HepG2 (cell line): ENCODE data around the gene HCAR1. TPM values are rescaled to one million over a fixed set of nuclear protein-coding genes. Genes with fewer than 3 reads are reported as not detected.

ENCODE experiments used
- AHR ChIP-seq: IDR thresholded peaks from 2 replicates; pipeline ENCODE4 v1.6.1; 2018; ENCODE audit warnings: missing genetic modification reagents, missing compliant biosample characterization
- ATAD3A ChIP-seq: sonication (generic); formaldehyde crosslinking; IDR thresholded peaks from 2 replicates; pipeline ENCODE4 v1.4.0; 2020; ENCODE audit warnings: missing genetic modification reagents
- ATRX ChIP-seq: sonication (generic); formaldehyde crosslinking; IDR thresholded peaks from 2 replicates; pipeline ENCODE4 v1.4.0; 2020; ENCODE audit warnings: missing genetic modification reagents, borderline replicate concordance
- CHD2 ChIP-seq: IDR thresholded peaks from 2 replicates; pipeline ENCODE4 v1.6.1; 2011; ENCODE audit warnings: low read depth, low read length, improper control_type of control experiment
- MBNL3 ChIP-seq: fragments of 250-450 bp; sonication (Bioruptor Pico); conservative IDR thresholded peaks from 2 replicates; pipeline ENCODE4 v1.8.0; 2022; ENCODE audit warnings: mild to moderate bottlenecking, inconsistent platforms
- MIER2 ChIP-seq: IDR thresholded peaks from 2 replicates; pipeline ENCODE4 v1.6.1; 2016; ENCODE audit warnings: missing biosample characterization, missing genetic modification reagents
- NBN ChIP-seq: fragments of 450-650 bp; conservative IDR thresholded peaks from 2 replicates; pipeline ENCODE4 v1.6.1; 2017
- RARA ChIP-seq: IDR thresholded peaks from 2 replicates; pipeline ENCODE4 v1.6.1; 2016; ENCODE audit warnings: missing genetic modification reagents, missing compliant biosample characterization
- RERE ChIP-seq: IDR thresholded peaks from 2 replicates; pipeline ENCODE4 v1.6.1; 2016; ENCODE audit warnings: low read depth, missing genetic modification reagents, missing compliant biosample characterization
- REXO4 ChIP-seq: sonication (generic); formaldehyde crosslinking; IDR thresholded peaks from 2 replicates; pipeline ENCODE4 v1.8.0; 2022; ENCODE audit warnings: missing genetic modification reagents, mild to moderate bottlenecking, borderline replicate concordance
- SAFB2 ChIP-seq: sonication (generic); formaldehyde crosslinking; IDR thresholded peaks from 2 replicates; pipeline ENCODE4 v1.5.1; 2020; ENCODE audit warnings: missing genetic modification reagents, low read depth, mild to moderate bottlenecking, borderline replicate concordance
- SMAD3 ChIP-seq: sonication (generic); formaldehyde crosslinking; IDR thresholded peaks from 2 replicates; pipeline ENCODE4 v1.4.0; 2020; ENCODE audit warnings: missing genetic modification reagents
- SMAD9 ChIP-seq: sonication (generic); formaldehyde crosslinking; IDR thresholded peaks from 2 replicates; pipeline ENCODE4 v1.5.1; 2020; ENCODE audit warnings: mild to moderate bottlenecking, missing genetic modification reagents
- TGIF2 ChIP-seq: IDR thresholded peaks from 2 replicates; pipeline ENCODE4 v1.6.1; 2016; ENCODE audit warnings: control low read depth, missing compliant biosample characterization
- TOPORS ChIP-seq: sonication (generic); formaldehyde crosslinking; IDR thresholded peaks from 2 replicates; pipeline ENCODE4 v1.8.0; 2023; ENCODE audit warnings: mild to moderate bottlenecking, missing genetic modification reagents
- TSC22D2 ChIP-seq: sonication (generic); formaldehyde crosslinking; IDR thresholded peaks from 2 replicates; pipeline ENCODE4 v1.5.1; 2020; ENCODE audit warnings: missing genetic modification reagents, mild to moderate bottlenecking, borderline replicate concordance
- ZBTB3 ChIP-seq: sonication (generic); formaldehyde crosslinking; IDR thresholded peaks from 2 replicates; pipeline ENCODE4 v1.4.0; 2020; ENCODE audit warnings: low read depth, mild to moderate bottlenecking, moderate library complexity, missing genetic modification reagents, borderline replicate concordance
- ZNF101 ChIP-seq: sonication (generic); formaldehyde crosslinking; IDR thresholded peaks from 2 replicates; pipeline ENCODE4 v1.4.0; 2020; ENCODE audit warnings: mild to moderate bottlenecking, low read depth, missing genetic modification reagents, borderline replicate concordance
- ZNF20 ChIP-seq: sonication (generic); formaldehyde crosslinking; IDR thresholded peaks from 2 replicates; pipeline ENCODE4 v1.4.0; 2020; ENCODE audit warnings: mild to moderate bottlenecking, moderate library complexity, missing genetic modification reagents
- ZNF225 ChIP-seq: sonication (generic); formaldehyde crosslinking; IDR thresholded peaks from 2 replicates; pipeline ENCODE4 v1.4.0; 2020; ENCODE audit warnings: mild to moderate bottlenecking, missing genetic modification reagents
- ZNF468 ChIP-seq: sonication (generic); formaldehyde crosslinking; IDR thresholded peaks from 2 replicates; pipeline ENCODE4 v1.8.0; 2022; ENCODE audit warnings: mild to moderate bottlenecking, moderate library complexity, missing genetic modification reagents
- ZNF530 ChIP-seq: sonication (generic); formaldehyde crosslinking; IDR thresholded peaks from 2 replicates; pipeline ENCODE4 v1.5.0; 2020; ENCODE audit warnings: low read depth, mild to moderate bottlenecking, missing genetic modification reagents
- ZNF891 ChIP-seq: sonication (generic); formaldehyde crosslinking; IDR thresholded peaks from 2 replicates; pipeline ENCODE4 v1.5.0; 2020; ENCODE audit warnings: mild to moderate bottlenecking, missing genetic modification reagents
- polyA plus RNA-seq, 8 experiments: library from polyadenylated mRNA; depleted of rRNA in 3 of 8; stranded (reverse) in 7 of 8; unstranded in 1 of 8; fragments of >200 nt; fragmentation: Illumina TruSeq in 4 of 8; extraction: Trizol in 4 of 8; gene quantifications; 2 replicates each; pipeline versions ENCODE4 v1.2.1 to v1.2.3, GENCODE V29; 2011 to 2016; ENCODE audit warnings: low read depth in 4 of 8, missing spikeins in 1 of 8, mixed read lengths in 1 of 8; ENCODE audit not compliant: insufficient read depth in 1 of 8
- total RNA-seq, 5 experiments: library from RNA; depleted of rRNA; stranded (reverse); fragments of >200 nt; fragmentation: Illumina TruSeq; extraction: Trizol; gene quantifications; 2 replicates each; pipeline ENCODE4 v1.2.3, GENCODE V29; 2016; ENCODE audit warnings: low read depth in 1 of 5
- TF ChIP-seq, protein P1 (sequence below): sonication (generic); formaldehyde crosslinking; IDR thresholded peaks from 2 replicates; pipeline ENCODE4 v1.8.0; 2022; ENCODE audit warnings: mild to moderate bottlenecking, missing genetic modification reagents, moderate library complexity
- TF ChIP-seq, protein P2 (sequence below): sonication (generic); formaldehyde crosslinking; IDR thresholded peaks from 2 replicates; pipeline ENCODE4 v1.4.0; 2020; ENCODE audit warnings: missing genetic modification reagents

Gene HCAR1
- total and polyA plus RNA-seq, 2 of the 13 experiments (the other 11 are each of a cell fraction or from before 2014, with no cell fraction given): 0.53 to 4.4 TPM

- TF ChIP-seq, protein P1, sequence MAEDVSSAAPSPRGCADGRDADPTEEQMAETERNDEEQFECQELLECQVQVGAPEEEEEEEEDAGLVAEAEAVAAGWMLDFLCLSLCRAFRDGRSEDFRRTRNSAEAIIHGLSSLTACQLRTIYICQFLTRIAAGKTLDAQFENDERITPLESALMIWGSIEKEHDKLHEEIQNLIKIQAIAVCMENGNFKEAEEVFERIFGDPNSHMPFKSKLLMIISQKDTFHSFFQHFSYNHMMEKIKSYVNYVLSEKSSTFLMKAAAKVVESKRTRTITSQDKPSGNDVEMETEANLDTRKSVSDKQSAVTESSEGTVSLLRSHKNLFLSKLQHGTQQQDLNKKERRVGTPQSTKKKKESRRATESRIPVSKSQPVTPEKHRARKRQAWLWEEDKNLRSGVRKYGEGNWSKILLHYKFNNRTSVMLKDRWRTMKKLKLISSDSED (CRISPR knock-in tag): no peak
- TF ChIP-seq NBN (no peak), AHR (CRISPR knock-in tag) (no peak), ZNF20 (CRISPR knock-in tag) (no peak), TOPORS (CRISPR knock-in tag) (no peak), SAFB2 (CRISPR knock-in tag) (no peak), ATRX (CRISPR knock-in tag) (no peak), SMAD9 (CRISPR knock-in tag) (no peak), CHD2 (no peak), TSC22D2 (CRISPR knock-in tag) (no peak), ZNF530 (no peak), ZNF101 (CRISPR knock-in tag) (no peak), TGIF2 (CRISPR knock-in tag) (no peak), ZBTB3 (CRISPR knock-in tag) (peak; percentile 96; the same call in 1 of the 2 replicates), REXO4 (CRISPR knock-in tag) (no peak), ATAD3A (CRISPR knock-in tag) (no peak), MIER2 (CRISPR knock-in tag) (no peak), SMAD3 (CRISPR knock-in tag) (no peak), ZNF225 (CRISPR knock-in tag) (no peak), RARA (CRISPR knock-in tag) (peak; percentile 55), RERE (CRISPR knock-in tag) (no peak), ZNF891 (CRISPR knock-in tag) (no peak), MBNL3 (CRISPR knock-in tag) (no peak), ZNF468 (CRISPR knock-in tag) (no peak)
- TF ChIP-seq, protein P2, sequence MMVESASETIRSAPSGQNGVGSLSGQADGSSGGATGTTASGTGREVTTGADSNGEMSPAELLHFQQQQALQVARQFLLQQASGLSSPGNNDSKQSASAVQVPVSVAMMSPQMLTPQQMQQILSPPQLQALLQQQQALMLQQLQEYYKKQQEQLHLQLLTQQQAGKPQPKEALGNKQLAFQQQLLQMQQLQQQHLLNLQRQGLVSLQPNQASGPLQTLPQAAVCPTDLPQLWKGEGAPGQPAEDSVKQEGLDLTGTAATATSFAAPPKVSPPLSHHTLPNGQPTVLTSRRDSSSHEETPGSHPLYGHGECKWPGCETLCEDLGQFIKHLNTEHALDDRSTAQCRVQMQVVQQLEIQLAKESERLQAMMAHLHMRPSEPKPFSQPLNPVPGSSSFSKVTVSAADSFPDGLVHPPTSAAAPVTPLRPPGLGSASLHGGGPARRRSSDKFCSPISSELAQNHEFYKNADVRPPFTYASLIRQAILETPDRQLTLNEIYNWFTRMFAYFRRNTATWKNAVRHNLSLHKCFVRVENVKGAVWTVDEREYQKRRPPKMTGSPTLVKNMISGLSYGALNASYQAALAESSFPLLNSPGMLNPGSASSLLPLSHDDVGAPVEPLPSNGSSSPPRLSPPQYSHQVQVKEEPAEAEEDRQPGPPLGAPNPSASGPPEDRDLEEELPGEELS (CRISPR knock-in tag): peak; percentile 73
These were observed 9.5 kb downstream of the HCAR1 start (continued) for GRCh38 chr12:122721057-122721545.
